Measurements from ENCODE around the gene GTF3C5.

The GTF3C5 gene

GRCh38 chr9:133058071-133058470, 27.3 kb downstream of the GTF3C5 start (continued):
- TF ChIP-seq ARNTL (CRISPR knock-in tag; IDR thresholded peaks at IDR 0.05; ENCODE audit: borderline replicate concordance, low read depth) (no peak), ZNF70 (CRISPR knock-in tag; IDR thresholded peaks at IDR 0.05) (no peak), TOX (CRISPR knock-in tag; IDR thresholded peaks at IDR 0.05; ENCODE audit: borderline replicate concordance) (no peak), POU6F1 (CRISPR knock-in tag; IDR thresholded peaks at IDR 0.05; ENCODE audit: borderline replicate concordance, low read depth) (no peak)

- TF ChIP-seq SNAI2 (CRISPR knock-in tag; IDR thresholded peaks at IDR 0.05) (no peak), ZNF565 (CRISPR knock-in tag; conservative IDR thresholded peaks at IDR 0.05; ENCODE audit: low read depth) (no peak), POU6F1 (CRISPR knock-in tag; IDR thresholded peaks at IDR 0.05; ENCODE audit: borderline replicate concordance, low read depth) (no peak), GLIS3 (CRISPR knock-in tag; IDR thresholded peaks at IDR 0.05) (no peak), ZFP3 (CRISPR knock-in tag; IDR thresholded peaks at IDR 0.05) (no peak), ZC3H10 (CRISPR knock-in tag; IDR thresholded peaks at IDR 0.05) (no peak), CREB5 (CRISPR knock-in tag; IDR thresholded peaks at IDR 0.05; ENCODE audit: low read depth) (no peak), CSRNP3 (CRISPR knock-in tag; IDR thresholded peaks at IDR 0.05) (no peak), PPARA (CRISPR knock-in tag; IDR thresholded peaks at IDR 0.05; ENCODE audit: borderline replicate concordance) (no peak), TOX (CRISPR knock-in tag; IDR thresholded peaks at IDR 0.05; ENCODE audit: borderline replicate concordance) (no peak), ESRRG (CRISPR knock-in tag; IDR thresholded peaks at IDR 0.05) (no peak), OSR1 (CRISPR knock-in tag; IDR thresholded peaks at IDR 0.05) (no peak), ISL1 (CRISPR knock-in tag; IDR thresholded peaks at IDR 0.05) (no peak), ZNF70 (CRISPR knock-in tag; IDR thresholded peaks at IDR 0.05) (no peak), BACH2 (CRISPR knock-in tag; IDR thresholded peaks at IDR 0.05; ENCODE audit: borderline replicate concordance) (no peak), PATZ1 (CRISPR knock-in tag; IDR thresholded peaks at IDR 0.05; ENCODE audit: borderline replicate concordance) (no peak), ZFP30 (CRISPR knock-in tag; IDR thresholded peaks at IDR 0.05) (no peak)
- ATAC-seq: no peak
Observed at GRCh38 chr9:133058550-133059320, 27.9 kb downstream of the GTF3C5 start.

- ATAC-seq: no peak
- TF ChIP-seq ARNTL (CRISPR knock-in tag; IDR thresholded peaks at IDR 0.05; ENCODE audit: borderline replicate concordance, low read depth) (no peak), RARB (CRISPR knock-in tag; IDR thresholded peaks at IDR 0.05) (no peak), PATZ1 (CRISPR knock-in tag; IDR thresholded peaks at IDR 0.05; ENCODE audit: borderline replicate concordance) (no peak), ISL1 (CRISPR knock-in tag; IDR thresholded peaks at IDR 0.05) (no peak), ESRRG (CRISPR knock-in tag; IDR thresholded peaks at IDR 0.05) (no peak), TCF4 (CRISPR knock-in tag; IDR thresholded peaks at IDR 0.05; ENCODE audit: borderline replicate concordance) (no peak), CSRNP3 (CRISPR knock-in tag; IDR thresholded peaks at IDR 0.05) (no peak), ZFP30 (CRISPR knock-in tag; IDR thresholded peaks at IDR 0.05) (no peak), TSHZ2 (CRISPR knock-in tag; IDR thresholded peaks at IDR 0.05) (no peak)
Observed at GRCh38 chr9:133059623-133060022, 28.8 kb downstream of the GTF3C5 start.

Measured in SK-N-SH treated with all-trans-retinoic acid at 6 μM for 48 hours (cell line).